ENCODE data around the gene RAC2. TPM values are rescaled to one million over a fixed set of nuclear protein-coding genes. Genes with fewer than 3 reads are reported as not detected.

RAC2 gene
- total RNA-seq, 1 experiment from 2014 or later = 90.5 TPM

DNA sequence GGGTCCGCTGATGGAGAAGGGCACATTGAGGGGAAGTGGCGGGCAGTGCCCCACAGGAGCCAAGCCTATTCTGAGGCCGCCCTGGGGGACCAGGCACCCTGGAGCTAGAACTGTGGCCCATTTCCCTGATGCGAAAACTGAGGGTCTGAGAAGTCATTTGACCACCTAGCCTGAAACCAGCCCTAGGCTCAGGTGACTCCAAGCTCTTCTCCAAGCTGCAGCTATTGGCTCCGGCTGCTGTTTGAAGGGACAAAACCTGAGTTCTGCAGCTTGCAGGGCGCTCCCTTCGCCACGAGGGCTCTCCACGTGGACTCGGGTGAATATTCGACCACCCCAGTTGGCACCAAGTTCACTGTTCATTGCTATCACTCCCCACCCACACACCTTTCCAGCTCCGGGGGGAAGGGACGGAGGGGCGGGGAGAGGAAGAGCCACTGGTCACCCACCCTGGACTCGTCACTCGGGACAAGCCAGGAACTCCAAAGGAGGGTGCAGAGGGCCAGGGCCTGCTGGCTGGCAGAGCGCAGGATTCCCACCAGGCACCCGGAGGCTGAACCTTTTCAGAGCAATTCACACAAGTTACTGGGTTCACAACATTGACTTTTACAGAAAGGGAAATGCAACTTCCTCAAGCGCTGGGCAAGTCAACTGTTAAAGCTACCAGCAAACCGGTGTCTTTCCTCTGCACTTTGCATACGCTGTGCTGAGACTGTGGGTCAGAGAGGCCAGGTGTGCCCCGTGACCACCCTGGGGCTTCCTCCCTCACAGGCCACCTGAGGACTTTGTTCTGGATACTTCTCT lies 1.1 kb upstream of the RAC2 start:
- Histone ChIP-seq H3K36me3 (ENCODE audit: low read depth) (no peaks in the 10 kb centered on the region), H3K4me3 (no peak overlapping the region), H3K4me2 (no peak overlapping the region), H3K9me2 (ENCODE audit: insufficient read depth) (no peaks in the 10 kb centered on the region), H3K27ac (no peak overlapping the region), H3K4me1 (replicated peaks; ENCODE audit: insufficient read depth) (peaks cover 17% of the 10 kb centered on the region), H3K27me3 (ENCODE audit: insufficient read depth, low read depth) (no peaks in the 10 kb centered on the region), H3K79me2 (ENCODE audit: low read depth) (0 out of 2 replicates have a peak, but pooled peaks cover 5% of the 10 kb centered on the region), H2AFZ (no peak overlapping the region), H4K20me1 (ENCODE audit: insufficient read depth) (no peaks in the 10 kb centered on the region), H3K9me3 (ENCODE audit: insufficient read depth, low read depth) (no peaks in the 10 kb centered on the region), H3F3A (ENCODE audit: insufficient read depth, low read depth) (peaks cover 10% of the 10 kb centered on the region; the same call in 1 of the 2 replicates)
- DNase-seq = no peak
- TF ChIP-seq, protein P1, sequence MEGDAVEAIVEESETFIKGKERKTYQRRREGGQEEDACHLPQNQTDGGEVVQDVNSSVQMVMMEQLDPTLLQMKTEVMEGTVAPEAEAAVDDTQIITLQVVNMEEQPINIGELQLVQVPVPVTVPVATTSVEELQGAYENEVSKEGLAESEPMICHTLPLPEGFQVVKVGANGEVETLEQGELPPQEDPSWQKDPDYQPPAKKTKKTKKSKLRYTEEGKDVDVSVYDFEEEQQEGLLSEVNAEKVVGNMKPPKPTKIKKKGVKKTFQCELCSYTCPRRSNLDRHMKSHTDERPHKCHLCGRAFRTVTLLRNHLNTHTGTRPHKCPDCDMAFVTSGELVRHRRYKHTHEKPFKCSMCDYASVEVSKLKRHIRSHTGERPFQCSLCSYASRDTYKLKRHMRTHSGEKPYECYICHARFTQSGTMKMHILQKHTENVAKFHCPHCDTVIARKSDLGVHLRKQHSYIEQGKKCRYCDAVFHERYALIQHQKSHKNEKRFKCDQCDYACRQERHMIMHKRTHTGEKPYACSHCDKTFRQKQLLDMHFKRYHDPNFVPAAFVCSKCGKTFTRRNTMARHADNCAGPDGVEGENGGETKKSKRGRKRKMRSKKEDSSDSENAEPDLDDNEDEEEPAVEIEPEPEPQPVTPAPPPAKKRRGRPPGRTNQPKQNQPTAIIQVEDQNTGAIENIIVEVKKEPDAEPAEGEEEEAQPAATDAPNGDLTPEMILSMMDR (conservative IDR thresholded peaks at IDR 0.05) = no peak
- no peak for TF ChIP-seq EZH2 (IDR thresholded peaks at IDR 0.05; ENCODE audit: low read depth)
- intact Hi-C loops (cut with micrococcal nuclease; ENCODE audit: unreplicated experiment) = no loop called here
- no TSS peak for BruUV-seq (replicated peaks)
- CTCF ChIA-PET = interaction anchor here (0.6 kb wide), 1 partner anchor 24 kb away, joined by 3 read pairs; no protein-coding TSS in a partner anchor
- POLR2A ChIA-PET (ENCODE audit: unreplicated experiment) = interaction anchor here (0.7 kb wide), 1 partner anchor 191 kb away, joined by 3 read pairs; no protein-coding TSS in a partner anchor

DNA sequence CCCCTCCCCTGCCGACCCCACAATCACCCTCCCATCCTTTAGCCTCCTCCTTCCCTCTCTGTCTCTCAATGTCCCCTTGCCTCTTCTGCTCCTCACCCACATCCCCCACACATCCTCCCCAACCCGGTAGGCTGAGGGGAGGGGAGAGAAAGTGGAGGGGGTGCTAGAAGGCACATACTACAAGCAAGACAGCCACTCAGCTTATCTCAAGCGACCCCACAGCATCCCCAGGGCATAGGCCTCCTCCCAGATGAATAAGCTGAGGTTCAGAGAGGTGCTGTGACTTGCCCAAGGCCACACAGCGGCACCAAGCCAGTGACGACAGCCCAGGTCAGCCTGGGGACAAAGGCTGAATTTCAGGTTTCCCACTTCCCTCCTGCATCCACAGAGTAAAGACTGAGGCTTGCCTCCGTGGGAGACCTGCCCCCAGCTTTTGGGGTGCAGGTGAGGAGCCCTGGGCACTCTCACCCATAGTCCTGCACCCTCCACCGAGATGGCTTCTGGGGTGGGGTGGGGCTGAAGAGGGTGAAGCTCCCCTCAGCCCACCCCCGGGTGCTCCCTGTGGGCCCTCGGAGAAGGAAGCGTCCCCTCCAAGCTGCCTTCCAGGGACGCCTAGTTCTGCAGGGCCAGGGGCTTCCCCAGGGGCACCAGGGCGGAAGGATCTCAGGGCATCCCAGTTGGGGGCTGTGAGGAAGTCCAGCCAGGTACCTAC lies 511 bp downstream of the RAC2 start:
- Histone ChIP-seq H3K9me3 (ENCODE audit: insufficient read depth, low read depth) (no peaks in the 10 kb centered on the region), H3K4me1 (replicated peaks; ENCODE audit: insufficient read depth) (peaks cover 17% of the 10 kb centered on the region), H3F3A (ENCODE audit: insufficient read depth, low read depth) (peaks cover 20% of the 10 kb centered on the region; the same call in 1 of the 2 replicates), H2AFZ (peak overlapping the region; percentile 81), H3K4me2 (peak overlapping the region; percentile 84), H3K4me3 (peak overlapping the region; percentile 63), H3K27me3 (ENCODE audit: insufficient read depth, low read depth) (no peaks in the 10 kb centered on the region), H3K36me3 (ENCODE audit: low read depth) (no peaks in the 10 kb centered on the region), H3K27ac (no peak overlapping the region), H4K20me1 (ENCODE audit: insufficient read depth) (no peaks in the 10 kb centered on the region), H3K79me2 (ENCODE audit: low read depth) (0 out of 2 replicates have a peak, but pooled peaks cover 5% of the 10 kb centered on the region), H3K9me2 (ENCODE audit: insufficient read depth) (no peaks in the 10 kb centered on the region)
- DNase-seq = no peak
- intact Hi-C loops (cut with micrococcal nuclease; ENCODE audit: unreplicated experiment) = no loop called here
- TSS peak; percentile 40 for BruUV-seq (replicated peaks)
- TF ChIP-seq, protein P1 (conservative IDR thresholded peaks at IDR 0.05) = no peak
- TF ChIP-seq EZH2 (IDR thresholded peaks at IDR 0.05; ENCODE audit: low read depth) = no peak
- ChIA-PET CTCF (interaction anchor here (0.6 to 1.7 kb wide), 3 partner anchors 14 to 45 kb away, joined by 3 to 5 read pairs (median 3); no protein-coding TSS in a partner anchor), POLR2A (ENCODE audit: unreplicated experiment) (interaction anchor here (0.6 to 1.0 kb wide), 3 partner anchors 44 to 886 kb away, joined by 3 to 21 read pairs (median 4); no protein-coding TSS in a partner anchor)

DNA sequence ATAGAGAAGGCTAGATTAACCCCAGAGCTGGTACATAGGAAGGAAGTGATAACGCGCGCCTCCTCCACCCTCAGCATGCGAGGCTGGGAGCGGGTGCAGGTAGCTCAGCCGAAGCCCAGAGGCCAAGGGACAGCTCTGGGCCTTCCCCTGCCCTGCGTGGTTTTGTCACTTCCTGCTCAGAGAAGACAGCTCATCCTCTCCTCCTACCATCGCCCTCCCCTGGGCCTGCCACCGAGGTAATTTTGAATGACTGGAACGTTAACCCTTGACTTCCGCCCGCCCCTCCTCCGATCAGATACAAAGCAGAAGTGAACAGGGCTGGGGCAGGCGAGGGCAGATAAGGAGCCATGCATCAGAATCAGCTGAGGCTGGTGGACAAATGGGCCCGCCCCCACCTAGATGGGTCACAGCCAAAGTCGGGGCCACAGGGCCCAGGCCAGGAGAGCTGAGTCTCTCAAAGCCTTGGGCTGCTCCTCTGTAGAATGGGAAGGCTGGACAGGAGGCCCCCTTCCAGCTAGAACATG lies 1.6 kb downstream of the RAC2 start:
- ChIA-PET CTCF (interaction anchor here (1.4 to 1.7 kb wide), 2 partner anchors 17 to 42 kb away, joined by 4 to 5 read pairs; no protein-coding TSS in a partner anchor), POLR2A (ENCODE audit: unreplicated experiment) (interaction anchor here (0.5 to 0.6 kb wide), 3 partner anchors 12 to 333 kb away, joined by 3 to 38 read pairs (median 3); no protein-coding TSS in a partner anchor)
- no peaks in the 10 kb centered on the region for H4K20me1 ChIP-seq (ENCODE audit: insufficient read depth)
- H3K4me3 ChIP-seq = no peak overlapping the region
- no peak overlapping the region for H3K27ac ChIP-seq
- H3K4me2 ChIP-seq = peak overlapping the region; percentile 84
- H3K27me3 ChIP-seq (ENCODE audit: insufficient read depth, low read depth) = no peaks in the 10 kb centered on the region
- TF ChIP-seq EZH2 (IDR thresholded peaks at IDR 0.05; ENCODE audit: low read depth) = no peak
- TF ChIP-seq, protein P1 (conservative IDR thresholded peaks at IDR 0.05) = no peak
- H3K9me3 ChIP-seq (ENCODE audit: insufficient read depth, low read depth) = no peaks in the 10 kb centered on the region
- BruUV-seq (replicated peaks) = no TSS peak
- no peak overlapping the region for H2AFZ ChIP-seq
- peak in 1 of 2 experiments; percentile 49 for DNase-seq
- 0 out of 2 replicates have a peak, but pooled peaks cover 5% of the 10 kb centered on the region for H3K79me2 ChIP-seq (ENCODE audit: low read depth)
- peaks cover 20% of the 10 kb centered on the region; the same call in 1 of the 2 replicates for H3F3A ChIP-seq (ENCODE audit: insufficient read depth, low read depth)
- H3K4me1 ChIP-seq (replicated peaks; ENCODE audit: insufficient read depth) = peaks cover 17% of the 10 kb centered on the region
- intact Hi-C loops (cut with micrococcal nuclease; ENCODE audit: unreplicated experiment) = no loop called here
- H3K9me2 ChIP-seq (ENCODE audit: insufficient read depth) = no peaks in the 10 kb centered on the region
- no peaks in the 10 kb centered on the region for H3K36me3 ChIP-seq (ENCODE audit: low read depth)
